GM12874 (cell line): ENCODE results near the gene INTS12.
A peak's percentile ranks its signal among the peaks of the same experiment; 100 is the strongest.

ENCODE experiments used
- CTCF ChIP-seq: IDR thresholded peaks from 2 replicates; pipeline ENCODE4 v1.5.1; 2011; ENCODE audit warnings: low read depth, mild to moderate bottlenecking, control low read depth, low read length, moderate library complexity; ENCODE audit not compliant: insufficient read depth

Gene INTS12

GRCh38 chr4:105671301-105671700 is 37.2 kb downstream of the INTS12 start:
- TF ChIP-seq CTCF = no peak

- no peak for TF ChIP-seq CTCF
Measured at GRCh38 chr4:105670684-105671083, 37.8 kb downstream of the INTS12 start.

- TF ChIP-seq CTCF = peak; percentile 30; the same call in 1 of the 2 replicates
Measured at GRCh38 chr4:105666693-105667092, 41.8 kb downstream of the INTS12 start.

GRCh38 chr4:105662935-105663675 is 45.4 kb downstream of the INTS12 start:
- no peak for TF ChIP-seq CTCF

- no peak for TF ChIP-seq CTCF
Measured at GRCh38 chr4:105661028-105661427, 47.5 kb downstream of the INTS12 start.

GRCh38 chr4:105659190-105659589 is 49.3 kb downstream of the INTS12 start:
- TF ChIP-seq CTCF = no peak

- no peak for TF ChIP-seq CTCF
Measured at GRCh38 chr4:105657117-105657765, 51.2 kb downstream of the INTS12 start.
